Trophoblast cell (in vitro differentiated cells and primary cell): Measurements from ENCODE around the gene ARHGAP10.

Experiments
- DNase-seq, 2 donors: peaks; one replicate each; pipeline ENCODE4 v3.0.0-alpha.2; 2016
- H2AFZ ChIP-seq: 2 replicates; pipeline ENCODE4 v1.6.1; 2013; ENCODE audit warnings: low read length, moderate library complexity, mild to moderate bottlenecking; ENCODE audit not compliant: insufficient read depth, poor library complexity
- H2AK5ac ChIP-seq: 2 replicates; pipeline ENCODE4 v1.6.1; 2013; ENCODE audit warnings: mild to moderate bottlenecking, low read length
- H2BK120ac ChIP-seq: 2 replicates; pipeline ENCODE4 v1.6.1; 2013; ENCODE audit warnings: low read length, mild to moderate bottlenecking, moderate library complexity; ENCODE audit not compliant: insufficient read depth, poor library complexity
- H2BK12ac ChIP-seq: 2 replicates; pipeline ENCODE4 v1.6.1; 2013; ENCODE audit warnings: mild to moderate bottlenecking, low read length, moderate library complexity
- H2BK5ac ChIP-seq: 2 replicates; pipeline ENCODE4 v1.6.1; 2013; ENCODE audit warnings: low read length, low read depth, moderate library complexity, mild to moderate bottlenecking; ENCODE audit not compliant: poor library complexity
- H3K14ac ChIP-seq: 2 replicates; pipeline ENCODE4 v1.6.1; 2013; ENCODE audit warnings: mild to moderate bottlenecking, low read length
- H3K18ac ChIP-seq: 2 replicates; pipeline ENCODE4 v1.6.1; 2013; ENCODE audit warnings: mild to moderate bottlenecking, low read length
- H3K23ac ChIP-seq: 2 replicates; pipeline ENCODE4 v1.6.1; 2013; ENCODE audit warnings: low read length
- H3K27ac ChIP-seq: 2 replicates; pipeline ENCODE4 v1.5.1; 2013; ENCODE audit warnings: low read depth, mild to moderate bottlenecking, inconsistent platforms, low read length, moderate library complexity
- H3K27me3 ChIP-seq: 2 replicates; pipeline ENCODE4 v1.6.1; 2013; ENCODE audit warnings: inconsistent platforms, mild to moderate bottlenecking, low read length, moderate library complexity; ENCODE audit not compliant: insufficient read depth
- H3K36me3 ChIP-seq, 2 experiments: 1 replicate in 1 of 2; 2 replicates in 1 of 2; pipeline ENCODE4 v1.6.1; 2013; ENCODE audit warnings: low read length in 2 of 2, mild to moderate bottlenecking in 2 of 2, moderate library complexity in 1 of 2; ENCODE audit not compliant: insufficient read depth in 2 of 2, control insufficient read depth in 1 of 2
- H3K4ac ChIP-seq: 2 replicates; pipeline ENCODE4 v1.6.1; 2013; ENCODE audit warnings: low read depth, mild to moderate bottlenecking, low read length, moderate library complexity
- H3K4me1 ChIP-seq, 2 experiments: 1 replicate in 1 of 2; 2 replicates in 1 of 2; pipeline ENCODE4 v1.6.1; 2013; ENCODE audit warnings: low read length in 2 of 2, mild to moderate bottlenecking in 2 of 2, moderate library complexity in 1 of 2; ENCODE audit not compliant: insufficient read depth in 2 of 2, control insufficient read depth in 1 of 2
- H3K4me2 ChIP-seq: 2 replicates; pipeline ENCODE4 v1.6.1; 2013; ENCODE audit warnings: inconsistent platforms, mild to moderate bottlenecking, low read length, moderate library complexity
- H3K4me3 ChIP-seq: 2 replicates; pipeline ENCODE4 v1.5.1; 2013; ENCODE audit warnings: mild to moderate bottlenecking, low read depth, low read length, inconsistent platforms
- H3K79me1 ChIP-seq: one replicate; pipeline ENCODE4 v1.6.1; 2013; ENCODE audit warnings: low read length
- H3K79me2 ChIP-seq: 2 replicates; pipeline ENCODE4 v1.6.1; 2013; ENCODE audit warnings: low read length, mild to moderate bottlenecking; ENCODE audit not compliant: control insufficient read depth, insufficient read depth, poor library complexity
- H3K9ac ChIP-seq: 2 replicates; pipeline ENCODE4 v1.6.1; 2013; ENCODE audit warnings: mild to moderate bottlenecking, low read length
- H3K9me3 ChIP-seq: 2 replicates; pipeline ENCODE4 v1.6.1; 2013; ENCODE audit warnings: low read depth, mild to moderate bottlenecking, control low read depth, inconsistent platforms, low read length; ENCODE audit not compliant: insufficient read depth
- H4K12ac ChIP-seq: 2 replicates; pipeline ENCODE4 v1.6.1; 2013; ENCODE audit warnings: low read depth, mild to moderate bottlenecking, low read length, moderate library complexity
- H4K8ac ChIP-seq: 2 replicates; pipeline ENCODE4 v1.6.1; 2013; ENCODE audit warnings: low read depth, mild to moderate bottlenecking, low read length, moderate library complexity
- H4K91ac ChIP-seq: one replicate; pipeline ENCODE4 v1.6.1; 2013; ENCODE audit warnings: low read depth, mild to moderate bottlenecking, low read length, moderate library complexity
- WGBS: extraction: QIAGEN DNeasy Blood & Tissue Kit; methylation state at CpG from one replicate; pipeline ENCODE4 v1.1.7; 2013; ENCODE audit warnings: missing lambda C conversion rate; ENCODE audit not compliant: insufficient read length, insufficient coverage; ENCODE audit errors: extremely low coverage; 5-methylcytosine and 5-hydroxymethylcytosine counted together

ARHGAP10 gene

GRCh38 chr4:147776716-147777115 lies 44.8 kb downstream of the ARHGAP10 start:
- no peak overlapping the region for H3K27ac ChIP-seq
- H3K23ac ChIP-seq: no peak overlapping the region
- peaks cover 10 to 23% of the 10 kb centered on the region in 2 experiments for H3K4me1 ChIP-seq
- H3K27me3 ChIP-seq: no peaks in the 10 kb centered on the region
- H3K79me2 ChIP-seq: peaks cover 5% of the 10 kb centered on the region
- H2BK12ac ChIP-seq: no peak overlapping the region
- DNase-seq: no peak
- no CpG with 5 or more reads among the region's 10 CpGs for WGBS
- no peak overlapping the region for H2AK5ac ChIP-seq
- H3K9ac ChIP-seq: no peak overlapping the region
- H2AFZ ChIP-seq: no peak overlapping the region
- H2BK5ac ChIP-seq: no peak overlapping the region
- no peak overlapping the region for H2BK120ac ChIP-seq
- no peaks in the 10 kb centered on the region for H3K9me3 ChIP-seq
- no peaks in the 10 kb centered on the region for H3K79me1 ChIP-seq
- H4K8ac ChIP-seq: no peak overlapping the region
- H4K91ac ChIP-seq: no peak overlapping the region
- no peak overlapping the region for H3K14ac ChIP-seq
- H3K18ac ChIP-seq: no peak overlapping the region
- no peak overlapping the region for H4K12ac ChIP-seq
- no peak overlapping the region for H3K4me3 ChIP-seq
- no peak overlapping the region for H3K4me2 ChIP-seq
- no peaks in the 10 kb centered on the region for H3K36me3 ChIP-seq
- peak overlapping the region; percentile 19 for H3K4ac ChIP-seq

- Histone ChIP-seq H3K4ac (no peak overlapping the region), H2BK120ac (no peak overlapping the region), H3K36me3 (no peaks in the 10 kb centered on the region), H4K12ac (no peak overlapping the region), H2AK5ac (no peak overlapping the region), H3K79me1 (no peaks in the 10 kb centered on the region), H3K14ac (no peak overlapping the region), H3K23ac (no peak overlapping the region), H3K9me3 (no peaks in the 10 kb centered on the region), H3K4me3 (no peak overlapping the region), H4K8ac (no peak overlapping the region), H3K4me2 (no peak overlapping the region), H3K4me1 (peaks cover 5 to 19% of the 10 kb centered on the region in 2 experiments), H3K9ac (no peak overlapping the region), H3K27me3 (no peaks in the 10 kb centered on the region), H3K79me2 (peaks cover 5% of the 10 kb centered on the region), H3K18ac (no peak overlapping the region), H3K27ac (no peak overlapping the region), H2AFZ (no peak overlapping the region), H2BK12ac (no peak overlapping the region), H2BK5ac (no peak overlapping the region), H4K91ac (no peak overlapping the region)
- WGBS: no CpG with 5 or more reads among the region's 5 CpGs
- peak; percentile 67 to 83 for DNase-seq
Measured at GRCh38 chr4:147777456-147778091, 45.7 kb downstream of the ARHGAP10 start.

- no peaks in the 10 kb centered on the region for H3K79me1 ChIP-seq
- no peak overlapping the region for H2BK5ac ChIP-seq
- H3K9me3 ChIP-seq: no peaks in the 10 kb centered on the region
- H4K12ac ChIP-seq: no peak overlapping the region
- H2BK12ac ChIP-seq: no peak overlapping the region
- H2AK5ac ChIP-seq: no peak overlapping the region
- no peaks in the 10 kb centered on the region for H3K27me3 ChIP-seq
- no peaks in the 10 kb centered on the region for H3K36me3 ChIP-seq
- H3K4me1 ChIP-seq: peaks cover 5 to 18% of the 10 kb centered on the region in 2 experiments
- peak overlapping the region; percentile 32 for H3K18ac ChIP-seq
- H4K91ac ChIP-seq: no peak overlapping the region
- no peak for DNase-seq
- no peak overlapping the region for H3K4me3 ChIP-seq
- H3K4me2 ChIP-seq: no peak overlapping the region
- H3K23ac ChIP-seq: no peak overlapping the region
- H3K4ac ChIP-seq: peak overlapping the region; percentile 35
- H3K9ac ChIP-seq: no peak overlapping the region
- WGBS: 100% methylated on average over 2 of the region's 7 CpGs
- no peak overlapping the region for H3K14ac ChIP-seq
- no peak overlapping the region for H3K27ac ChIP-seq
- H4K8ac ChIP-seq: no peak overlapping the region
- H2AFZ ChIP-seq: no peak overlapping the region
- no peak overlapping the region for H2BK120ac ChIP-seq
- peaks cover 5% of the 10 kb centered on the region for H3K79me2 ChIP-seq
Measured at GRCh38 chr4:147778942-147779341, 47.1 kb downstream of the ARHGAP10 start.

- DNase-seq: no peak
- H3K27ac ChIP-seq: no peak overlapping the region
- no peak overlapping the region for H3K4me2 ChIP-seq
- no peaks in the 10 kb centered on the region for H3K27me3 ChIP-seq
- H4K12ac ChIP-seq: no peak overlapping the region
- H4K8ac ChIP-seq: no peak overlapping the region
- H3K79me1 ChIP-seq: no peaks in the 10 kb centered on the region
- H3K79me2 ChIP-seq: peaks cover 5% of the 10 kb centered on the region
- no peaks in the 10 kb centered on the region for H3K9me3 ChIP-seq
- no peak overlapping the region for H4K91ac ChIP-seq
- peak overlapping the region; percentile 35 for H3K4ac ChIP-seq
- H3K9ac ChIP-seq: no peak overlapping the region
- no peak overlapping the region for H3K4me3 ChIP-seq
- H2AK5ac ChIP-seq: no peak overlapping the region
- H3K36me3 ChIP-seq: no peaks in the 10 kb centered on the region
- H3K4me1 ChIP-seq: peaks cover 5 to 18% of the 10 kb centered on the region in 2 experiments
- H3K23ac ChIP-seq: no peak overlapping the region
- H2BK12ac ChIP-seq: no peak overlapping the region
- no peak overlapping the region for H3K18ac ChIP-seq
- H3K14ac ChIP-seq: no peak overlapping the region
- no peak overlapping the region for H2BK120ac ChIP-seq
- no peak overlapping the region for H2BK5ac ChIP-seq
- no peak overlapping the region for H2AFZ ChIP-seq
Measured at GRCh38 chr4:147779451-147779850, 47.6 kb downstream of the ARHGAP10 start.
